ENCODE results near the gene SHC4. TPM values are rescaled to one million over a fixed set of nuclear protein-coding genes. Genes with fewer than 3 reads are reported as not detected.

SHC4 gene
- total and polyA plus RNA-seq, 9 of the 15 experiments (the other 6 are each of a cell fraction or from before 2014, with no cell fraction given), result 0.43 to 1.2 (median 0.67) TPM

GRCh38 chr15:48940508-48940907 is 23.2 kb downstream of the SHC4 start (continued):
- TF ChIP-seq MEIS2 (IDR thresholded peaks at IDR 0.05; ENCODE audit: partially characterized antibody) (no peak), ATF6 (CRISPR knock-in tag; IDR thresholded peaks at IDR 0.05) (no peak), HSF4 (CRISPR knock-in tag; IDR thresholded peaks at IDR 0.05; ENCODE audit: borderline replicate concordance) (no peak), EHMT2 (IDR thresholded peaks at IDR 0.05) (no peak), RBM34 (IDR thresholded peaks at IDR 0.05; ENCODE audit: borderline replicate concordance, insufficient read depth, low read length) (no peak), STAT5B (CRISPR knock-in tag; IDR thresholded peaks at IDR 0.05) (no peak), ETV5 (CRISPR knock-in tag; IDR thresholded peaks at IDR 0.05; ENCODE audit: low read depth) (no peak), TCF3 (CRISPR knock-in tag; IDR thresholded peaks at IDR 0.05) (no peak), E2F3 (CRISPR knock-in tag; IDR thresholded peaks at IDR 0.05) (no peak), MBD2 (IDR thresholded peaks at IDR 0.05; ENCODE audit: borderline replicate concordance, low read depth) (no peak), TFAP4 (CRISPR knock-in tag; IDR thresholded peaks at IDR 0.05; ENCODE audit: borderline replicate concordance) (no peak), ZNF3 (CRISPR knock-in tag; IDR thresholded peaks at IDR 0.05) (no peak), NR2C1 (IDR thresholded peaks at IDR 0.05) (no peak), NR2C1 (tag; IDR thresholded peaks at IDR 0.05) (peak; percentile 48), TBP (optimal IDR thresholded peaks at IDR 0.05; ENCODE audit: low read depth, low read length) (no peak), TGIF2 (CRISPR knock-in tag; IDR thresholded peaks at IDR 0.05) (no peak)
- TF ChIP-seq, protein P1, sequence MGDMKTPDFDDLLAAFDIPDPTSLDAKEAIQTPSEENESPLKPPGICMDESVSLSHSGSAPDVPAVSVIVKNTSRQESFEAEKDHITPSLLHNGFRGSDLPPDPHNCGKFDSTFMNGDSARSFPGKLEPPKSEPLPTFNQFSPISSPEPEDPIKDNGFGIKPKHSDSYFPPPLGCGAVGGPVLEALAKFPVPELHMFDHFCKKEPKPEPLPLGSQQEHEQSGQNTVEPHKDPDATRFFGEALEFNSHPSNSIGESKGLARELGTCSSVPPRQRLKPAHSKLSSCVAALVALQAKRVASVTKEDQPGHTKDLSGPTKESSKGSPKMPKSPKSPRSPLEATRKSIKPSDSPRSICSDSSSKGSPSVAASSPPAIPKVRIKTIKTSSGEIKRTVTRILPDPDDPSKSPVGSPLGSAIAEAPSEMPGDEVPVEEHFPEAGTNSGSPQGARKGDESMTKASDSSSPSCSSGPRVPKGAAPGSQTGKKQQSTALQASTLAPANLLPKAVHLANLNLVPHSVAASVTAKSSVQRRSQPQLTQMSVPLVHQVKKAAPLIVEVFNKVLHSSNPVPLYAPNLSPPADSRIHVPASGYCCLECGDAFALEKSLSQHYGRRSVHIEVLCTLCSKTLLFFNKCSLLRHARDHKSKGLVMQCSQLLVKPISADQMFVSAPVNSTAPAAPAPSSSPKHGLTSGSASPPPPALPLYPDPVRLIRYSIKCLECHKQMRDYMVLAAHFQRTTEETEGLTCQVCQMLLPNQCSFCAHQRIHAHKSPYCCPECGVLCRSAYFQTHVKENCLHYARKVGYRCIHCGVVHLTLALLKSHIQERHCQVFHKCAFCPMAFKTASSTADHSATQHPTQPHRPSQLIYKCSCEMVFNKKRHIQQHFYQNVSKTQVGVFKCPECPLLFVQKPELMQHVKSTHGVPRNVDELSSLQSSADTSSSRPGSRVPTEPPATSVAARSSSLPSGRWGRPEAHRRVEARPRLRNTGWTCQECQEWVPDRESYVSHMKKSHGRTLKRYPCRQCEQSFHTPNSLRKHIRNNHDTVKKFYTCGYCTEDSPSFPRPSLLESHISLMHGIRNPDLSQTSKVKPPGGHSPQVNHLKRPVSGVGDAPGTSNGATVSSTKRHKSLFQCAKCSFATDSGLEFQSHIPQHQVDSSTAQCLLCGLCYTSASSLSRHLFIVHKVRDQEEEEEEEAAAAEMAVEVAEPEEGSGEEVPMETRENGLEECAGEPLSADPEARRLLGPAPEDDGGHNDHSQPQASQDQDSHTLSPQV (IDR thresholded peaks at IDR 0.05), result 0 out of 2 replicates have a peak, but pooled peaks have one; percentile 25
- TF ChIP-seq, protein P2, sequence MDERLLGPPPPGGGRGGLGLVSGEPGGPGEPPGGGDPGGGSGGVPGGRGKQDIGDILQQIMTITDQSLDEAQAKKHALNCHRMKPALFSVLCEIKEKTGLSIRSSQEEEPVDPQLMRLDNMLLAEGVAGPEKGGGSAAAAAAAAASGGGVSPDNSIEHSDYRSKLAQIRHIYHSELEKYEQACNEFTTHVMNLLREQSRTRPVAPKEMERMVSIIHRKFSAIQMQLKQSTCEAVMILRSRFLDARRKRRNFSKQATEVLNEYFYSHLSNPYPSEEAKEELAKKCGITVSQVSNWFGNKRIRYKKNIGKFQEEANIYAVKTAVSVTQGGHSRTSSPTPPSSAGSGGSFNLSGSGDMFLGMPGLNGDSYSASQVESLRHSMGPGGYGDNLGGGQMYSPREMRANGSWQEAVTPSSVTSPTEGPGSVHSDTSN (CRISPR knock-in tag; IDR thresholded peaks at IDR 0.05; ENCODE audit: low read depth), result no peak
- TF ChIP-seq, protein P2 (tag; conservative IDR thresholded peaks at IDR 0.05; ENCODE audit: low read depth), result no peak

Data from K562 (cell line).